Mesodermal cell (in vitro differentiated cells): ENCODE measurements around the gene HID1.

ENCODE experiments used
- H3K27ac ChIP-seq: 2 replicates; pipeline ENCODE4 v1.7.0; 2013; ENCODE audit warnings: mild to moderate bottlenecking, low read depth, low read length, moderate library complexity; ENCODE audit not compliant: severe bottlenecking
- H3K36me3 ChIP-seq: 2 replicates; pipeline ENCODE4 v1.7.1; 2013; ENCODE audit warnings: mild to moderate bottlenecking, low read length, moderate library complexity; ENCODE audit not compliant: control insufficient read depth, insufficient read depth
- H3K4me1 ChIP-seq: one replicate; pipeline ENCODE4 v1.7.1; 2013; ENCODE audit warnings: mild to moderate bottlenecking, low read length; ENCODE audit not compliant: insufficient read depth, control insufficient read depth, poor library complexity, severe bottlenecking
- H3K4me3 ChIP-seq: 2 replicates; pipeline ENCODE4 v1.7.0; 2013; ENCODE audit warnings: low read length, control low read depth, mild to moderate bottlenecking; ENCODE audit not compliant: insufficient read depth, poor library complexity, severe bottlenecking; ENCODE audit errors: extremely low read depth
- H3K9me3 ChIP-seq: 2 replicates; pipeline ENCODE4 v1.7.1; 2013; ENCODE audit warnings: mild to moderate bottlenecking, low read length, moderate library complexity; ENCODE audit not compliant: control insufficient read depth
- WGBS, 2 experiments: methylation state at CpG; one replicate each; pipeline ENCODE4 v1.1.5; 2013; ENCODE audit warnings: missing lambda C conversion rate in 2 of 2; ENCODE audit not compliant: insufficient coverage in 2 of 2; 5-methylcytosine and 5-hydroxymethylcytosine counted together

The HID1 gene

DNA sequence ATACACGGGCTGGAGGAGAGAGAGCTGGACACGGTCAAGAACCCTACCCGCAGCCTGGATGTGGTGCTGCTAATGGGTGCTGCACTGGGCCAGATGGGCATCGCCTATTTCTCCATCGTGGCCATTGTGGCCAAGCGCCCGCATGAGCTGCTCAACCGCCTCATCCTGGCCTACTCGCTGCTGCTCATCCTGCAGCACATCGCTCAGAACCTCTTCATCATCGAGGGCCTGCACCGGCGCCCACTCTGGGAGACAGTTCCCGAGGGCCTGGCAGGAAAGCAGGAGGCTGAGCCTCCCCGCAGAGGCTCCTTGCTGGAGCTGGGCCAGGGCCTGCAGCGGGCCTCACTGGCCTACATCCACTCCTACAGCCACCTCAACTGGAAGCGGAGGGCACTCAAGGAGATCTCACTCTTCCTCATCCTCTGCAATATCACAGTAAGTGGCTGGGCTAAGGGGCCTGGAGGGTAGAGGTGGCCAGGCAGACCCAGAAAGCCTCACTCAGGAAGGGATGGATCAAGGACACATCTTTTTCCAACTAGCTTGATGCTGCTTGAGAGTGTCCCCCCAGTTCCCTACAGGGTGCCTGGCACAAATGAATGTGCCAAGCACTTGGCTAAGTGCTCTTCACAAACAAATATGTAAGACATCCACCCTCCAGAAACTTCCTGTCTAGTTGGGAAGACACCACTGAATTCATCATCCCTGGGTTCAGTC is 25.4 kb downstream of the HID1 start:
- Histone ChIP-seq H3K9me3 (no peaks in the 10 kb centered on the region), H3K4me1 (no peaks in the 10 kb centered on the region), H3K27ac (no peak overlapping the region), H3K4me3 (no peak overlapping the region), H3K36me3 (no peaks in the 10 kb centered on the region)
- WGBS, 2 experiments = 90 to 92% methylated on average over 14 to 15 of the region's 17 CpGs

DNA sequence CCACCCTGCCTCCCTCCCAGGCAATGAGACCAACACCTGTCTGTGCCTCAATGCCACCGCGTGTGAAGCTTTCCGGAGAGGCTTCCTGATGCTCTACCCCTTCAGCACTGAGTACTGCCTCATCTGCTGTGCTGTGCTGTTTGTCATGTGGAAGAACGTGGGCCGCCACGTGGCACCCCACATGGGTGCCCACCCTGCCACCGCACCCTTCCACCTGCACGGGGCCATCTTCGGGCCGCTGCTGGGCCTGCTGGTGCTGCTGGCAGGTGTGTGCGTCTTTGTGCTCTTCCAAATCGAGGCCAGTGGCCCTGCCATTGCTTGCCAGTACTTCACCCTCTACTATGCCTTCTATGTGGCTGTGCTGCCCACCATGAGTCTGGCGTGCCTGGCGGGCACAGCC is 25.9 kb downstream of the HID1 start:
- no peaks in the 10 kb centered on the region for H3K36me3 ChIP-seq
- no peak overlapping the region for H3K4me3 ChIP-seq
- H3K27ac ChIP-seq = no peak overlapping the region
- H3K9me3 ChIP-seq = no peaks in the 10 kb centered on the region
- H3K4me1 ChIP-seq = no peaks in the 10 kb centered on the region
- WGBS, 2 experiments = 85 to 93% methylated on average over 14 of the region's 14 CpGs

DNA sequence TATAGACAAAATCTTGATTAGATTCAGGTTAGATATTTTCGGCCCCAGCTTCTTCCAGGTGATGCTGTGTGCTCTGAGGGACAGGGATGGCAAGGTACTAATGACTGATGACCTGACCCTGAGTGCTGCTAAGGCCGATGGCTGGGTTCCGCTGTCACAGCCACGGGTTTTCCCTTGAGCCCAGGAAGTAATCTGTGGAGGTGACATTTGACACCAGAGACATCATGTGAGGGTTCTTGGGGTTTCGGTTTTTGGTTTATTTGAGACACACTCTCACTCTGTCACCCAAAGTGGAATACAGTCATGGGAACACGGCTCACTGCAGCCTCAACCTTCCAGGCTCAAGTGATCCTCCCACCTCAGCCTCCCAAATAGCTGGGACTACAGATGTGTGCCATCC is 27.0 kb downstream of the HID1 start:
- Histone ChIP-seq H3K4me1 (no peaks in the 10 kb centered on the region), H3K27ac (no peak overlapping the region), H3K4me3 (no peak overlapping the region), H3K9me3 (no peaks in the 10 kb centered on the region), H3K36me3 (no peaks in the 10 kb centered on the region)
- WGBS, 2 experiments = 61 to 64% methylated on average over 6 of the region's 6 CpGs

DNA sequence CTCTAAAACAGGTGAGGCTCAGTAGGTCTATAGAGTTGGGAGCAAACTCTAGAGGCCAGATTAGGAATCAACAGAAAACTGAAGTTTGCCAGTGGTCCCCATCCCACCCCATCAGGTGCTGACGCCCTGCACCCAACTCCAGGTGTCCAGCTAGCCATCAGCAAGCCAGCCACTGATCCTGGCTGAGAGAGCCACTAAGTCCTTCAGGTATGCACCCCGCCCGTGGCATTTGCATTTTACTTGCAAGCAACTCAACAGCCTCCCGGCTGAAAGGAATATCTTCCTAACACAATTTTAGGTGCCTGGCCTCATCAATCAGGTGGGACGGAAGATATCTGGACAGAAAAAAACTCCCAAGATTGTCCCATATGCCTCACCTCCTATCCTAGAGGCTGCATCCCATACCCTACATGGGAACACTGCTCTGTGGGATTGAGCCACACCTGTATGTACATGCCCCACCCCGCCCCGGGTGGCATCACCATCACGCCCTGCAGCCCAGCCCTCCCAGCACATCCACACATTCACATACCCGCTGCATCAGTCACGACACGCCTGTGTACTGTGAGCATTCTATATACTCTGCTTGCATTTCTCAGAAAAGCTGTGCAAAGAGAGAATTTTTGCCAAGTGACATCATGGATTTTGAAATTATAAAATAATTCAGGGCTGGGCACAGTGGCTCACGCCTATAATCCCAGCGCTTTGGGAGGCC is 28.6 kb downstream of the HID1 start:
- H3K4me1 ChIP-seq = no peaks in the 10 kb centered on the region
- H3K9me3 ChIP-seq = no peaks in the 10 kb centered on the region
- H3K4me3 ChIP-seq = no peak overlapping the region
- WGBS, 2 experiments = 67 to 75% methylated on average over 12 to 13 of the region's 13 CpGs
- H3K36me3 ChIP-seq = no peaks in the 10 kb centered on the region
- H3K27ac ChIP-seq = no peak overlapping the region

DNA sequence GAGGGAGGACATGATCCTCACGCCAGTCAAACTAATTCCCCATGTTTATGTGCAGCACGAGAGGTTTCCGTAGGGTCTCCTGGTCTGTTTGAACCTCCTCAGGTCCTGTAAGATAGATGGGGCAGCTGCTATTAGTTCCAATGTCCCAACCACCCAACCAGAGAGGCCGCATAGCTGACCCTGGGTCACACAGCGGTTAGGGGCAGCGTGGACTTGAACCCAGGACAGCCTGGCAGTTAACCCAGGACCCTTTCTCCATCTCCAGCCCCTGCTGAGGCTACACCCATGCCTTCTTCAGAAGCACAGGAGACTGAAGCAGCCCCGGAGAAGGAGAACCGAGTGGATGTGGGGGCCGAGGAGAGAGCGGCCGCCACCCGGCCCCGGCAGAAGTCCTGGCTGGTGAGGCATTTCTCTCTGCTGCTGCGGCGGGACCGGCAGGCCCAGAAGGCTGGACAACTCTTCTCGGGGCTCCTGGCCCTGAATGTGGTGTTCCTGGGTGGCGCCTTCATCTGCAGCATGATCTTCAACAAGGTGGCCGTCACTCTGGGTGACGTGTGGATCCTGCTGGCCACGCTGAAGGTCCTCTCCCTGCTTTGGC is 31.3 kb downstream of the HID1 start:
- Histone ChIP-seq H3K9me3 (no peaks in the 10 kb centered on the region), H3K36me3 (no peaks in the 10 kb centered on the region), H3K4me1 (no peaks in the 10 kb centered on the region), H3K27ac (no peak overlapping the region), H3K4me3 (no peak overlapping the region)
- 76 to 81% methylated on average over 12 to 18 of the region's 21 CpGs for WGBS, 2 experiments

DNA sequence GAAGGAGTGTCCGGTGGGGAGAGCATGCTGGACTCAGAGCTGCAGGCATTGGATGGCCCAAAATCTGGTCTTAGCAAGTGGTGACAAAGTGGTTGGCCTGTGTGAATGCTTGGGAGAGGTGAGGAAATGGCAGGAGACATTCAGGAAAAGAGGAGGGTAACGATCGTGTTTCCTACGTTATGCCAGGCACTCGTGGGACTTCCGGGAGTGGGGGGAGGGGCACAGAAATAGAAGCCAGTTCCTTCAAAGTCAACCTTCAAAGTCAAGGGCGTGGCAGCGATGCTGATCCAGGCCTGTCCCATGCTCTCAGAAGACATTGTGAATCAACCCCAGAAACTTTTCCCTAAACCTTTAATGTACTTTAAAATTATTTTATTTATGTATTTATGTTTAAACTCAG is 33.0 kb downstream of the HID1 start:
- Histone ChIP-seq H3K27ac (no peak overlapping the region), H3K36me3 (no peaks in the 10 kb centered on the region), H3K4me1 (peaks cover 3% of the 10 kb centered on the region), H3K9me3 (no peaks in the 10 kb centered on the region), H3K4me3 (no peak overlapping the region)
- WGBS, 2 experiments = 46 to 73% methylated on average over 6 to 8 of the region's 8 CpGs

DNA sequence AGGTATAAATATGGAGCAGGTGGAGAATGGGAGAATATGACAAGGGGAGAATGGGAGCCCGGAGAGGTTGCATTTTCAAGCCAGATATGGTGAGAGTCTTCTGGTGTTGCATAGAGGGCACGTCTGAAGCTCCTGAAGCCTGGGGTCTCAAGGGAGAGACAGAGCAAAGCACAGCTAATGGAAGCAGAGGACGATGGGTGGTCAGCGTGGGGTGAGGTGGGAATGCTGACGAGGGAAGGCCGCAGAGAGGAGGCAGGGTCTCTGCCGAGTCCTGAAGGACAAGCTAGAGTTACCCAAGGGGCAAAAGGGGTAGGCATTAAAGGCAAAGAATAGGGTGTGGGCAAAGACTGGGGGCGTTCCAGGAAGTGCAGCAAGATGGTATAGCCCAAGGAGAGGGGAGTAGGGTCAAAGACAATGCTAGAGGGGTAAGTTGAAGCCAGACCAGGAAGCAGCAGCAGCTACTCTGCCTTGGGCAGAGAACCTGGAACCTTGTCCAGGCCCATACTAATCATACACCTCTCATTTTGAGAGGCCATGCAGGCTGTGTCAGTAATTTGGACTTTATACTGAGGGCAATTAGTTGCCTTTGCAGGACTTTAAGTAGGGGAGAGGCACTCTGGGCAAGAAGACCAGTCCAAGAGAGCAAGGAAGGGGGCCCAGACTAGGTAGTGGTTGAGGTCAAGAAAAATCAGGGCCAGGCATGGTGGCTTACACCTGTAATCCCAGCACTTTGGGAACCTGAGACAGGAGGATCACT is 34.2 kb downstream of the HID1 start:
- H3K9me3 ChIP-seq = no peaks in the 10 kb centered on the region
- WGBS, 2 experiments = 57 to 62% methylated on average over 7 to 8 of the region's 8 CpGs

DNA sequence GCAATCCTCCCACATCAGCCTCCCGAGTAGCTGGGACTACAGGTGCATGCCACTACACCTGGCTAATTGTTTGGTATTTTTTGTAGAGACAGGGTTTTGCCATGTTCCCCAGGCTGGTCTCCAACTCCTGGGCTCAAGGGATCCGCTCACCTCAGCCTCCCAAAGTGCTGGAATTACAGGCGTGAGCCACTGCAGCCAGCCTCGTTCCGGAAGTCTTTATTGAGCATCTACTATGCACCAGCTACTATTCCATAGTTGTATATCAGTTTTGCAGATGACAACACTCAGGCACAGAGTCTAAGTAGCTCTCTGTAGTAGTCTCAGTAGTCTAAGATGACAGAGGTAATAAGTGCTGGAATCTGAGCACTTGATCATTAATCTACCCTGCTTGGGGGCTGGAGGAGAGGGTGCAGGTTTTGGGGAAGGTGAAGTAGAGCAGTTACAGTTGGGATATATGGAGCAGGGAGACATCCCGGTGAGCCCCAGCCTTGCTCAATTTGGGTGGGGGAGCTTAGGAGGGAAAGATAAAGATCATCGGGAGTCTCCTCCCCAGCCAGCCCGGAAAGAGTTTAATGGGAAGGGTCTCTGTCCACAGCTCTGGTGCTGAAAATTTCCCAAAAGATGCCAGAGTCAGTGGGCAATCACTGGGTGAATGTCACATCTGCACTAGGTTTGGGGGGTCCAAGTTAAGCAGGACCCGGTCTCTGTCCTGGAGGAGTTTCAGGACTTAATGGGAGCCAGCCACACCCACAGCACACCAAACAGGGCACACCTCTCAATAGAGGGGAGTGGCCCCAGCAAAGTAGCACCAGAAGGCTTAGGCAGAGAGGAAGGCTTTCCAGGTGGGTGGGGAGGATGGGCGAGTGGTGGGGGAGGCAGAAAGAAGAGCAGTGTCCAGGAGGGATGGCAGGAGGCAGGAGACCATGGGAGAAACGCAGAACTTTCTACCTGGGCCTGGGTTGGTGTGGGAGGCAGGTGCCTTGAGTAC is 35.2 kb downstream of the HID1 start:
- 38 to 57% methylated on average over 7 to 9 of the region's 11 CpGs for WGBS, 2 experiments
- no peaks in the 10 kb centered on the region for H3K9me3 ChIP-seq
- no peaks in the 10 kb centered on the region for H3K36me3 ChIP-seq
- no peak overlapping the region for H3K4me3 ChIP-seq
- no peak overlapping the region for H3K27ac ChIP-seq
- H3K4me1 ChIP-seq = peaks cover 3% of the 10 kb centered on the region

More for the DNA sequence above, 34.2 kb downstream of the HID1 start:
- peaks cover 3% of the 10 kb centered on the region for H3K4me1 ChIP-seq
- no peaks in the 10 kb centered on the region for H3K36me3 ChIP-seq
- H3K27ac ChIP-seq = no peak overlapping the region
- H3K4me3 ChIP-seq = no peak overlapping the region

DNA sequence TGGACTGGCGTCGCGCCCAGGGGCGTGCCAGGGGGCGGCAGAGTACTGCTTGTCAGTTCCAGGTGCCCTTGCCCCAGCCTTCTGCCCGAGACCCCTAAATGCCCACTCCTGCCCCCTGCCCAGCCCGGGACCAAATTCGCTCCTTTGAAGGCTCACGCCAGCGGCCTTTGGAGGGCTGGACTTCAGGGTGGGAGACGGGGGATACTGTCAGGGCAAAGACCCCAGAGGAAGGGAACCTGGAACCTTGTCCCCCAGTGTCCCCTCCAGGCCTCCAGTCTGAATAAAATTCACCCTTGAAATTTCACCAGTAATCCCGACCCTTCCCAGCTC is 36.1 kb downstream of the HID1 start:
- Histone ChIP-seq H3K4me1 (peaks cover 3% of the 10 kb centered on the region), H3K27ac (no peak overlapping the region), H3K36me3 (no peaks in the 10 kb centered on the region), H3K4me3 (no peak overlapping the region), H3K9me3 (no peaks in the 10 kb centered on the region)
- 15 to 21% methylated on average over 7 to 11 of the region's 12 CpGs for WGBS, 2 experiments
